Activated CD8-positive, alpha-beta T cell treated with anti-CD3 and anti-CD28 coated beads for 36 hours (primary cell): Measurements from ENCODE around the gene BFSP2. TPM values are rescaled to one million over a fixed set of nuclear protein-coding genes. Genes with fewer than 3 reads are reported as not detected.

ENCODE experiments used
- ATAC-seq: fragments of 200-7000 bp; cut with Tn5 transposase; one replicate; pipeline ENCODE4 v1.10.0; 2021; ENCODE audit warnings: mild to moderate bottlenecking, moderate library complexity
- CTCF ChIA-PET: fragments of 350-600 bp; sonication (Branson Sonifier 250); formaldehyde crosslinking; loops from one replicate; lab custom pipeline; 2021; ENCODE audit warnings: antibody characterized with exemption; lab: Charles Lee
- POLR2A ChIA-PET: fragments of 350-600 bp; sonication (Branson Sonifier 250); formaldehyde crosslinking; loops from one replicate; lab custom pipeline; 2021; ENCODE audit warnings: antibody characterized with exemption; lab: Charles Lee
- DNase-seq: peaks from one replicate; pipeline ENCODE4 v3.0.0-alpha.2; 2020
- H3K27ac Mint-ChIP-seq: one replicate; pipeline ENCODE4 v1.8.0; 2021; ENCODE audit warnings: mild to moderate bottlenecking, mixed read lengths
- H3K27me3 Mint-ChIP-seq: one replicate; pipeline ENCODE4 v1.8.0; 2021; ENCODE audit warnings: mixed read lengths
- H3K36me3 Mint-ChIP-seq: one replicate; pipeline ENCODE4 v1.8.0; 2021; ENCODE audit warnings: low read depth, mixed read lengths
- H3K4me1 Mint-ChIP-seq: one replicate; pipeline ENCODE4 v1.8.0; 2021; ENCODE audit warnings: low read depth, mixed read lengths
- H3K4me3 Mint-ChIP-seq: one replicate; pipeline ENCODE4 v1.8.0; 2021; ENCODE audit warnings: mild to moderate bottlenecking, moderate library complexity, mixed read lengths
- H3K9me3 Mint-ChIP-seq: one replicate; pipeline ENCODE4 v1.8.0; 2021; ENCODE audit warnings: mixed read lengths
- CTCF ChIP-seq: fragments of 200-600 bp; IDR thresholded peaks from one replicate; pipeline ENCODE4 v1.8.0; 2022; ENCODE audit warnings: antibody characterized with exemption, mild to moderate bottlenecking
- intact Hi-C: fragments of 100-400 bp; cut with micrococcal nuclease; formaldehyde crosslinking; loops from one replicate; pipeline ENCODE4 v1.10.0; 2022
- total RNA-seq, 2 experiments: library from RNA; stranded (reverse); gene quantifications; one replicate each; pipeline ENCODE4 v1.2.3, GENCODE V29; 2021

Gene BFSP2
- total RNA-seq, 2 experiments from 2014 or later = 0.51 to 1.1 TPM

- H3K27ac Mint-ChIP-seq = no peak overlapping the region
- H3K27me3 Mint-ChIP-seq = no peaks in the 10 kb centered on the region
- H3K36me3 Mint-ChIP-seq = no peaks in the 10 kb centered on the region
- DNase-seq (no peak), ATAC-seq (no peak)
- H3K4me3 Mint-ChIP-seq = no peak overlapping the region
- no peak for TF ChIP-seq CTCF
- intact Hi-C loops = loop anchor here (10.0 kb wide), 1 partner anchor 647 kb away; no protein-coding TSS in a partner anchor
- no peaks in the 10 kb centered on the region for H3K9me3 Mint-ChIP-seq
- ChIA-PET CTCF (interaction anchor here (0.7 to 1.3 kb wide), 3 partner anchors 13 to 655 kb away, joined by 3 to 4 read pairs (median 4); no protein-coding TSS in a partner anchor), POLR2A (interaction anchor here (0.6 to 1.2 kb wide), 2 partner anchors 31 to 338 kb away, joined by 3 read pairs; no protein-coding TSS in a partner anchor)
- no peaks in the 10 kb centered on the region for H3K4me1 Mint-ChIP-seq
Observed at GRCh38 chr3:133381346-133382109, 18.3 kb upstream of the BFSP2 start.

GRCh38 chr3:133383175-133383574 is 16.7 kb upstream of the BFSP2 start:
- H3K4me1 Mint-ChIP-seq = no peaks in the 10 kb centered on the region
- intact Hi-C loops = loop anchor here (10.0 kb wide), 1 partner anchor 648 kb away; no protein-coding TSS in a partner anchor
- no peak for TF ChIP-seq CTCF
- no peaks in the 10 kb centered on the region for H3K36me3 Mint-ChIP-seq
- no peaks in the 10 kb centered on the region for H3K27me3 Mint-ChIP-seq
- ATAC-seq = no peak
- H3K4me3 Mint-ChIP-seq = no peak overlapping the region
- ChIA-PET POLR2A (interaction anchor here (1.1 to 1.2 kb wide), 2 partner anchors 22 to 29 kb away, joined by 3 read pairs; no protein-coding TSS in a partner anchor), CTCF (interaction anchor here (1.0 to 2.3 kb wide), 8 partner anchors 41 to 660 kb away, joined by 3 to 9 read pairs (median 4); no protein-coding TSS in a partner anchor)
- no peak overlapping the region for H3K27ac Mint-ChIP-seq
- no peak for DNase-seq
- no peaks in the 10 kb centered on the region for H3K9me3 Mint-ChIP-seq

GRCh38 chr3:133383741-133384140 is 16.1 kb upstream of the BFSP2 start:
- POLR2A ChIA-PET = interaction anchor here (1.1 kb wide), 1 partner anchor 21 kb away, joined by 3 read pairs; no protein-coding TSS in a partner anchor
- no peak for TF ChIP-seq CTCF
- Mint-ChIP-seq H3K4me1 (no peaks in the 10 kb centered on the region), H3K9me3 (no peaks in the 10 kb centered on the region), H3K36me3 (no peaks in the 10 kb centered on the region), H3K4me3 (no peak overlapping the region), H3K27me3 (no peaks in the 10 kb centered on the region), H3K27ac (no peak overlapping the region)
- CTCF ChIA-PET = interaction anchor here (1.3 to 2.3 kb wide), 6 partner anchors 41 to 660 kb away, joined by 3 to 9 read pairs (median 4); no protein-coding TSS in a partner anchor
- intact Hi-C loops = loop anchor here (10.0 kb wide), 1 partner anchor 649 kb away; no protein-coding TSS in a partner anchor
- DNase-seq (no peak), ATAC-seq (no peak)

- ATAC-seq (peak; percentile 86), DNase-seq (peak; percentile 51)
- no peaks in the 10 kb centered on the region for H3K4me1 Mint-ChIP-seq
- ChIA-PET CTCF (interaction anchor here (0.7 to 2.3 kb wide), 5 partner anchors 16 to 661 kb away, joined by 3 to 9 read pairs (median 4); no protein-coding TSS in a partner anchor), POLR2A (no interaction called here)
- peak; percentile 35 for TF ChIP-seq CTCF
- no peak overlapping the region for H3K27ac Mint-ChIP-seq
- H3K9me3 Mint-ChIP-seq = no peaks in the 10 kb centered on the region
- intact Hi-C loops = loop anchor here (10.0 kb wide), 1 partner anchor 650 kb away; no protein-coding TSS in a partner anchor
- H3K36me3 Mint-ChIP-seq = no peaks in the 10 kb centered on the region
- H3K4me3 Mint-ChIP-seq = no peak overlapping the region
- H3K27me3 Mint-ChIP-seq = no peaks in the 10 kb centered on the region
Observed at GRCh38 chr3:133384331-133385027, 15.4 kb upstream of the BFSP2 start.
